Heart left ventricle (tissue), 16 donors: Measurements from ENCODE around the gene GSAP. TPM values are rescaled to one million over a fixed set of nuclear protein-coding genes. Genes with fewer than 3 reads are reported as not detected.
A peak's percentile ranks its signal among the peaks of the same experiment; 100 is the strongest.
"Not testable (repeated sequence)": the region's sequence is repeated elsewhere in the genome, so short reads cannot be mapped to it uniquely, and the experiment has no call there.

Source experiments
- ATAC-seq, 4 donors: fragments of 200-7000 bp; cut with Tn5 transposase; one replicate each; pipeline ENCODE4 v1.9.1; 2020 to 2022; ENCODE audit warnings: moderate library complexity in 4 of 4, mild to moderate bottlenecking in 3 of 4, moderate number of reproducible peaks in 1 of 4
- DNase-seq, 5 donors: peaks; one replicate each; pipeline ENCODE4 v3.0.0-alpha.2; 2020
- H3K27ac ChIP-seq, 12 donors: fragments of 200-600 bp; sonication (generic) in 4 of 12; one replicate each; pipeline versions ENCODE4 v1.5.0 to v1.8.0; 2016 to 2022; ENCODE audit warnings: mild to moderate bottlenecking in 2 of 12
- H3K27me3 ChIP-seq, 9 donors: fragments of 200-600 bp; sonication (generic) in 2 of 9; one replicate each; pipeline versions ENCODE4 v1.5.1 to v1.8.0; 2016 to 2022; ENCODE audit warnings: mild to moderate bottlenecking in 3 of 9
- H3K36me3 ChIP-seq, 9 donors: fragments of 200-600 bp; sonication (generic) in 2 of 9; one replicate each; pipeline versions ENCODE4 v1.5.0 to v1.8.0; 2018 to 2022; ENCODE audit warnings: mild to moderate bottlenecking in 2 of 9
- H3K4me1 ChIP-seq, 12 donors: fragments of 200-600 bp; sonication (generic) in 4 of 12; one replicate each; pipeline versions ENCODE4 v1.5.0 to v1.8.0; 2016 to 2022; ENCODE audit warnings: mild to moderate bottlenecking in 3 of 12
- H3K4me3 ChIP-seq, 12 donors: fragments of 200-600 bp; sonication (generic) in 4 of 12; one replicate each; pipeline versions ENCODE4 v1.5.0 to v1.8.0; 2017 to 2022; ENCODE audit warnings: mild to moderate bottlenecking in 9 of 12, moderate library complexity in 4 of 12
- H3K9me3 ChIP-seq, 12 donors: fragments of 200-600 bp; sonication (generic) in 4 of 12; one replicate each; pipeline versions ENCODE4 v1.5.0 to v1.8.0; 2016 to 2022; ENCODE audit warnings: mild to moderate bottlenecking in 1 of 12
- POLR2A ChIP-seq, 2 donors: fragments of 450-650 bp; IDR thresholded peaks; one replicate each; pipeline ENCODE4 v1.6.1; 2017; ENCODE audit warnings: antibody characterized with exemption in 2 of 2, mild to moderate bottlenecking in 2 of 2, moderate library complexity in 2 of 2
- WGBS, 4 donors: extraction: QIAGEN DNeasy Blood & Tissue Kit in 2 of 4; methylation state at CpG; one replicate each; pipeline versions ENCODE4 v1.1.5 to v1.1.7; 2013 to 2018; 5-methylcytosine and 5-hydroxymethylcytosine counted together
- intact Hi-C, 10 donors: fragments of 100-400 bp; cut with DNase I; formaldehyde crosslinking; loops; one replicate each; pipeline versions ENCODE4 v1.11.1 to v1.14.2; 2022
- polyA plus RNA-seq, 2 donors: library from polyadenylated mRNA; stranded (reverse); fragments of 200-250 nt; gene quantifications; one replicate each; pipeline ENCODE4 v1.2.3, GENCODE V29; 2013
- total RNA-seq, 9 donors: library from RNA; depleted of rRNA in 2 of 9; stranded (reverse); fragments of >200 nt in 2 of 9; fragmentation: NEBNext Ultra II Directional in 3 of 9; extraction: Animal tissue kit (Norgen Biotek cat#: 25700) in 3 of 9; gene quantifications; one replicate each; pipeline versions ENCODE4 v1.1.0 to v1.2.4, GENCODE V29; 2016 to 2023
- TF ChIP-seq, protein P1 (sequence below), 12 donors: fragments of 200-600 bp; sonication (generic) in 4 of 12; IDR thresholded peaks; one replicate each; pipeline versions ENCODE4 v1.5.0 to v1.8.0; 2018 to 2022; ENCODE audit warnings: antibody characterized with exemption in 12 of 12, mild to moderate bottlenecking in 5 of 12
- donor health status: ischemic (EF 13 %, LVEDD 7.1; RV severe dilation, severe dysfunction).
- donor health status: healthy with polysubstance abuse.
- donor health status: DM: no; HTN: yes; CAD: no.
- donor health status: DM: no; HTN: no; CAD: no.
- donor health status: ischemic (EF 25% LVEDD 6.9; RV normal size, moderate dysfunction).
- donor health status: ischemic (EF 25% LVEDD 5.7; RV mildly dilated, moderate dysfunction).
- donor health status: healthy.
- donor health status: DM: yes; HTN: yes; CAD: no.
- donor health status: ischemic (EF 35%, LVEDD 5.7; RV mildly dilated, moderate dysfunction).
- donor health status: nonischemic (EF 11% LVEDD 7.7; RV severe dilation, severe dysfunction).
- donor health status: DM: yes; HTN: yes; CAD: no.
- donor health status: PGD.
- donor health status: ischemic (EF 29% LVEDD 5.4; RV normal size, mild dysfunction).
- donor health status: nonischemic (EF 23%, LVEDD 6.1; RV moderate dilation, normal function).

GSAP gene
- total and polyA plus RNA-seq, 11 donors, result 1.7 to 24.9 (median 6.5) TPM

DNA sequence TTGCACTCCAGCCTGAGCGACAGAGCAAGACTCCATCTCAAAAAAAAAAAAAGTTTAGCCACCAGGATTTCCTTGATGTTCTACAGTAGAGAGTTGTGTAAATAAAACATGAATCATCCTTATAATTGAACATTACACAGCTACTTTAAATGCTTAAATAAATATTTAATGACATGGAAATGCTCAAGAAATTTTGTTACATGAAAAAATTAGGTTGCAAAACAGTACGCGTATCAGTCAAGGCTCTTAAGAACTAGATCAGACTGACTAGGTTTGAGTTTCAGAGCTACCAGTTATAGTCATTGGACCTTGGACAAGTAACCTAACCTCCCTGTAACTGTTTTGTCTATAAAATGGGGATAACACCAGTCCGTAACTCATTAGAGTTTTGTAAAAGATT, 38.7 kb upstream of the GSAP start:
- ATAC-seq (peak in 1 of 4 donors; percentile 7), DNase-seq (no peak)
- no peaks in the 10 kb centered on the region for H3K27me3 ChIP-seq
- TF ChIP-seq POLR2A (IDR thresholded peaks at IDR 0.05), result no peak
- TF ChIP-seq, protein P1, sequence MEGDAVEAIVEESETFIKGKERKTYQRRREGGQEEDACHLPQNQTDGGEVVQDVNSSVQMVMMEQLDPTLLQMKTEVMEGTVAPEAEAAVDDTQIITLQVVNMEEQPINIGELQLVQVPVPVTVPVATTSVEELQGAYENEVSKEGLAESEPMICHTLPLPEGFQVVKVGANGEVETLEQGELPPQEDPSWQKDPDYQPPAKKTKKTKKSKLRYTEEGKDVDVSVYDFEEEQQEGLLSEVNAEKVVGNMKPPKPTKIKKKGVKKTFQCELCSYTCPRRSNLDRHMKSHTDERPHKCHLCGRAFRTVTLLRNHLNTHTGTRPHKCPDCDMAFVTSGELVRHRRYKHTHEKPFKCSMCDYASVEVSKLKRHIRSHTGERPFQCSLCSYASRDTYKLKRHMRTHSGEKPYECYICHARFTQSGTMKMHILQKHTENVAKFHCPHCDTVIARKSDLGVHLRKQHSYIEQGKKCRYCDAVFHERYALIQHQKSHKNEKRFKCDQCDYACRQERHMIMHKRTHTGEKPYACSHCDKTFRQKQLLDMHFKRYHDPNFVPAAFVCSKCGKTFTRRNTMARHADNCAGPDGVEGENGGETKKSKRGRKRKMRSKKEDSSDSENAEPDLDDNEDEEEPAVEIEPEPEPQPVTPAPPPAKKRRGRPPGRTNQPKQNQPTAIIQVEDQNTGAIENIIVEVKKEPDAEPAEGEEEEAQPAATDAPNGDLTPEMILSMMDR (IDR thresholded peaks at IDR 0.05), result no peak
- no peaks in the 10 kb centered on the region for H3K9me3 ChIP-seq
- WGBS, 4 donors, result 94 to 99% (median 97%) methylated on average over 4 of the region's 4 CpGs
- no peak overlapping the region for H3K4me3 ChIP-seq
- no peaks in the 10 kb centered on the region for H3K36me3 ChIP-seq
- peak overlapping the region in 4 of 12 donors; percentile 2 to 35 (median 8) for H3K27ac ChIP-seq
- peaks cover 0 to 53% (median 9%) of the 10 kb centered on the region in 12 donors for H3K4me1 ChIP-seq
- intact Hi-C loops, result loop anchor here in 1 of 10 donors (10.0 kb wide), 1 partner anchor 80 kb away; the partner anchor contains the start of gene PTPN12

DNA sequence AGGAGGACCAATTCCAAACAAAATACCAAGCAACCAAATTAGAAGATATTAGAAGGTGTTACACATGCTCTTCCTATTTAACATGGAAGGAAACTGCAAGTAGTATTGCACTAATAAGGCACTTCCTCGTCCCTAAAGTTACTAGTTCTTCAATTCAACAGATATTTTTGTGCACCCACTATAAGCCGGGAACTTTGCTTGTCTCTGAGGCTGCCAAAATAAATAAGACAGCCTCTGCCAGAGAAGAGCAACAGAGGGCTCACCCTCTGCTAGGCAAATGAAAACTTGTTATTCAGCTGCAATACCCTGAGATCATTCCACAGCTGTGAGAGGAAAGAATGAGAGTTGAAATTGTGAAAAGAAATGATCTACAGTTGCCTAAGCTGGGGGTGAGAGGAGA, 37.4 kb upstream of the GSAP start:
- peak overlapping the region in 9 of 12 donors; percentile 2 to 61 (median 18) for H3K27ac ChIP-seq
- no peaks in the 10 kb centered on the region for H3K27me3 ChIP-seq
- no peaks in the 10 kb centered on the region for H3K9me3 ChIP-seq
- H3K4me1 ChIP-seq, result peaks cover 0 to 44% (median 9%) of the 10 kb centered on the region in 12 donors
- intact Hi-C loops, result loop anchor here in 1 of 10 donors (10.0 kb wide), 1 partner anchor 81 kb away; the partner anchor contains the start of gene PTPN12
- ATAC-seq (peak; percentile 53 to 89 (median 74)), DNase-seq (peak in 1 of 5 donors; percentile 9)
- TF ChIP-seq, protein P1 (IDR thresholded peaks at IDR 0.05), result no peak
- no peak for TF ChIP-seq POLR2A (IDR thresholded peaks at IDR 0.05)
- H3K36me3 ChIP-seq, result no peaks in the 10 kb centered on the region
- H3K4me3 ChIP-seq, result no peak overlapping the region
- 25 to 40% (median 33%) methylated on average over 2 of the region's 2 CpGs for WGBS, 4 donors

DNA sequence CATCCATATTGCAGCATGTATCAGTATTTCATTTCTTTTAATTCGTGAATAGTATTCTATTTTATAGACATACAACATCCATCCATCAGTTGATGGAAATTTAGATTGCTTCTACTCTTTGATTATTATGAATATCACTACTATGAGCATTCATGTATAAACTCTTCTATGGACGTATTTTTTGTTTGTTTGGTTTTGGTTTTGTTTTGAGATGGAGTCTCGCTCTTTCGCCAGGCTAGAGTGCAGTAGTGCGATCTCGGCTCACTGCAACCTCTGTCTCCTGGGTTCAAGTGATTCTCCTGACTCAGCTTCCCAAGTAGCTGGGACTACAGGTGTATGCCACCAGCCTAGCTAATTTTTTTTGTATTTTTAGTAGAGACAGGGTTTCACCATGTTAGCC, 35.8 kb upstream of the GSAP start:
- DNase-seq, H3K4me3 ChIP-seq, H3K9me3 ChIP-seq, H3K27ac ChIP-seq, H3K36me3 ChIP-seq, H3K27me3 ChIP-seq, ATAC-seq: not testable (repeated sequence)
- WGBS, 4 donors, result 96 to 98% (median 97%) methylated on average over 6 of the region's 6 CpGs
- H3K4me1 ChIP-seq, result peaks cover 0 to 47% (median 9%) of the 10 kb centered on the region in 12 donors
- intact Hi-C loops, result loop anchor here in 1 of 10 donors (10.0 kb wide), 1 partner anchor 83 kb away; the partner anchor contains the start of gene PTPN12

GRCh38 chr7:77450613-77451012, 34.5 kb upstream of the GSAP start:
- no peak overlapping the region for H3K27ac ChIP-seq
- peaks cover 0 to 36% (median 9%) of the 10 kb centered on the region in 12 donors for H3K4me1 ChIP-seq
- H3K36me3 ChIP-seq, result no peaks in the 10 kb centered on the region
- no peak for TF ChIP-seq POLR2A (IDR thresholded peaks at IDR 0.05)
- 96 to 99% (median 97%) methylated on average over 5 of the region's 5 CpGs for WGBS, 4 donors
- intact Hi-C loops, result loop anchor here in 1 of 10 donors (10.0 kb wide), 1 partner anchor 84 kb away; the partner anchor contains the start of gene PTPN12
- no peaks in the 10 kb centered on the region for H3K27me3 ChIP-seq
- H3K4me3 ChIP-seq, result no peak overlapping the region
- DNase-seq (no peak), ATAC-seq (no peak)
- no peaks in the 10 kb centered on the region for H3K9me3 ChIP-seq

DNA sequence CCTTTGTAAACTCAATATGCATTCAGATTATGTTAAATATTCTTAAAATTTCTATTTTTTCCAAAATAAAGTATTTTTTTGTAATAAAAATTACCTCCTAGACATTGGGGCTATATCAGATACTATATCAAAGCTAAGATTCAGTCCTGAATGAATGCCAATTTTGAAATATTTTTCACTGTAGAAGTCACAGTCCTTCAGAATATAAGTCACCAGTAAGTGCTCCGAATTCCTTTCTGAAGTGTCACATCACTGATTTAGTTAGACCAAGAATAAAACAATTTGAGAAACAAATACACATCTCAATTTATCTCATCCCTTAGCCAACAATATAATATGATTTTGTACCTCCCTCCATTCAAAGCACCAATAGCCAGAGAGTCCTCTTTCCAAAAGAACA, 33.9 kb upstream of the GSAP start:
- no peak overlapping the region for H3K4me3 ChIP-seq
- no peak for TF ChIP-seq POLR2A (IDR thresholded peaks at IDR 0.05)
- TF ChIP-seq, protein P1 (IDR thresholded peaks at IDR 0.05), result no peak
- intact Hi-C loops, result loop anchor here in 1 of 10 donors (10.0 kb wide), 1 partner anchor 85 kb away; the partner anchor contains the start of gene PTPN12
- peaks cover 0 to 31% (median 9%) of the 10 kb centered on the region in 12 donors for H3K4me1 ChIP-seq
- no peaks in the 10 kb centered on the region for H3K36me3 ChIP-seq
- 66 to 84% (median 77%) methylated on average over 1 of the region's 1 CpG for WGBS, 4 donors
- ATAC-seq (no peak), DNase-seq (no peak)
- H3K9me3 ChIP-seq, result no peaks in the 10 kb centered on the region
- H3K27me3 ChIP-seq, result no peaks in the 10 kb centered on the region
- no peak overlapping the region for H3K27ac ChIP-seq
